K562 (cell line): ENCODE results near the gene NINJ1. TPM values are rescaled to one million over a fixed set of nuclear protein-coding genes. Genes with fewer than 3 reads are reported as not detected.

Experiments
- ATAC-seq: fragments of 200-7000 bp; cut with Tn5 transposase; 3 replicates; pipeline ENCODE4 v1.9.1; 2020; ENCODE audit warnings: moderate library complexity
- BruUV-seq: library from RNA; stranded (reverse); fragments of 400-500 nt; replicated peaks from 2 replicates; lab custom pipeline; 2021; lab: Mats Ljungman, UMichigan
- CTCF ChIA-PET: fragments of 300-600 bp; formaldehyde crosslinking; extraction: SDS; loops from one replicate; lab custom pipeline; 2021; ENCODE audit warnings: low intra/inter-chr PET ratio; lab: Yijun Ruan, JAX
- POLR2A ChIA-PET: fragments of 300-600, 350-650 bp; sonication (Branson Sonifier 250); formaldehyde crosslinking; extraction: SDS; loops from one replicate; lab custom pipeline; 2021; ENCODE audit warnings: antibody characterized with exemption, inconsistent platforms; lab: Yijun Ruan, JAX
- DNase-seq, 4 experiments: peaks; one replicate each; pipeline versions ENCODE4 v3.0.0 to v3.0.0-alpha.2; 2011 to 2018; ENCODE audit warnings: low spot score in 3 of 4, mixed read lengths in 3 of 4; ENCODE audit errors: extremely low read depth in 1 of 4
- FAIRE-seq: peaks from 2 replicates; lab custom pipeline; 2011; peaks lifted over from hg19 to GRCh38; lab: Jason Lieb, UNC
- H2AFZ ChIP-seq: 2 replicates; pipeline ENCODE4 v1.6.0; 2011; ENCODE audit warnings: low read depth, low read length, control low read depth, inconsistent platforms
- H3K27ac ChIP-seq: fragments of 200-600 bp; 3 replicates; pipeline ENCODE4 v1.8.0; 2011; ENCODE audit warnings: low read depth, mild to moderate bottlenecking, control low read depth, inconsistent platforms, low read length, moderate library complexity, mixed read lengths; ENCODE audit errors: extremely low read depth
- H3K27me3 ChIP-seq, 2 experiments: fragments of 300-600 bp in 1 of 2; 2 replicates in 1 of 2; 3 replicates in 1 of 2; pipeline versions ENCODE4 v1.6.0 to v1.8.0; 2011; ENCODE audit warnings: inconsistent platforms in 2 of 2, low read length in 2 of 2, mild to moderate bottlenecking in 1 of 2, mixed read lengths in 1 of 2, moderate library complexity in 1 of 2; ENCODE audit not compliant: control insufficient read depth in 2 of 2, insufficient read depth in 2 of 2
- H3K36me3 ChIP-seq: fragments of 300-600 bp; 3 replicates; pipeline ENCODE4 v1.8.0; 2011; ENCODE audit warnings: mild to moderate bottlenecking, low read length, inconsistent platforms; ENCODE audit not compliant: control insufficient read depth, insufficient read depth
- H3K4me1 ChIP-seq, 2 experiments: fragments of 200-600 bp in 1 of 2; replicated peaks in 1 of 2; 2 replicates in 1 of 2; 3 replicates in 1 of 2; pipeline versions ENCODE4 v1.5.1 to v1.8.0; 2011; ENCODE audit warnings: inconsistent platforms in 2 of 2, low read length in 2 of 2, mild to moderate bottlenecking in 1 of 2, mixed read lengths in 1 of 2, moderate library complexity in 1 of 2; ENCODE audit not compliant: control insufficient read depth in 2 of 2, insufficient read depth in 2 of 2
- H3K4me2 ChIP-seq: 2 replicates; pipeline ENCODE4 v1.6.1; 2011; ENCODE audit warnings: low read length, control low read depth, inconsistent platforms, mixed read lengths; ENCODE audit not compliant: insufficient read depth
- H3K4me3 ChIP-seq: fragments of 200-600 bp; sonication (generic), shearing (Covaris generic); 2 replicates; pipeline ENCODE4 v1.5.1; 2016; ENCODE audit warnings: control low read depth, inconsistent platforms
- H3K79me2 ChIP-seq: fragments of 200-600 bp; 3 replicates; pipeline ENCODE4 v1.8.0; 2011; ENCODE audit warnings: low read length, inconsistent platforms; ENCODE audit not compliant: control insufficient read depth, insufficient read depth
- H3K9ac ChIP-seq, 2 experiments: 2 replicates each; pipeline versions ENCODE4 v1.6.0 to v1.6.1; 2011; ENCODE audit warnings: low read depth in 2 of 2, low read length in 2 of 2, control low read depth in 1 of 2, inconsistent platforms in 1 of 2, mild to moderate bottlenecking in 1 of 2, mixed read lengths in 1 of 2; ENCODE audit not compliant: insufficient read depth in 1 of 2
- H3K9me1 ChIP-seq: one replicate; pipeline ENCODE4 v1.6.0; 2011; ENCODE audit warnings: inconsistent platforms, mild to moderate bottlenecking, low read length, moderate library complexity; ENCODE audit not compliant: control insufficient read depth, insufficient read depth
- H3K9me3 ChIP-seq: replicated peaks from 2 replicates; pipeline ENCODE4 v1.5.1; 2011; ENCODE audit warnings: low read depth, low read length, inconsistent platforms; ENCODE audit not compliant: control insufficient read depth, insufficient read depth
- H4K20me1 ChIP-seq: replicated peaks from 2 replicates; pipeline ENCODE4 v1.6.1; 2011; ENCODE audit warnings: low read length, inconsistent platforms, mixed read lengths; ENCODE audit not compliant: control insufficient read depth, insufficient read depth
- ARNT ChIP-seq, 2 experiments: fragments of 450-650 bp; IDR thresholded peaks; 2 replicates each; pipeline ENCODE4 v1.6.1; 2016; ENCODE audit warnings: mild to moderate bottlenecking in 1 of 2
- CREBBP ChIP-seq: IDR thresholded peaks from one replicate; pipeline ENCODE4 v1.6.1; 2012; ENCODE audit warnings: low read depth, mild to moderate bottlenecking, control low read depth, inconsistent platforms, low read length
- ETV5 ChIP-seq: sonication (generic); formaldehyde crosslinking; IDR thresholded peaks from 2 replicates; pipeline ENCODE4 v1.4.0; 2020; ENCODE audit warnings: low read depth, mild to moderate bottlenecking, missing genetic modification reagents
- ZBTB43 ChIP-seq: sonication (generic); formaldehyde crosslinking; IDR thresholded peaks from 2 replicates; pipeline ENCODE4 v1.8.0; 2023; ENCODE audit warnings: mild to moderate bottlenecking, missing genetic modification reagents
- ZEB2 ChIP-seq: fragments of 450-650 bp; IDR thresholded peaks from 2 replicates; pipeline ENCODE4 v1.6.1; 2016
- ZNF41 ChIP-seq: fragments of 250-450 bp; sonication (Bioruptor Pico); conservative IDR thresholded peaks from 2 replicates; pipeline ENCODE4 v1.4.0; 2020; ENCODE audit warnings: mild to moderate bottlenecking
- ZSCAN32 ChIP-seq: fragments of 450-650 bp; formaldehyde crosslinking; IDR thresholded peaks from 2 replicates; pipeline ENCODE4 v1.4.0; 2020; ENCODE audit warnings: mild to moderate bottlenecking, moderate library complexity
- WGBS: fragments of 100-300 bp; shearing (Covaris generic); methylation state at CpG from one replicate; pipeline ENCODE4 v1.1.6; 2016; ENCODE audit warnings: low coverage, mixed read lengths; ENCODE audit not compliant: insufficient coverage; ENCODE audit errors: missing lambda C conversion rate; 5-methylcytosine and 5-hydroxymethylcytosine counted together
- in situ Hi-C: fragments of 300-500 bp; cut with MboI; formaldehyde crosslinking; loops from 4 replicates; pipeline ENCODE4 v1.15.0; 2018; ENCODE audit warnings: inconsistent platforms, mixed read lengths
- intact Hi-C: fragments of 100-400 bp; cut with micrococcal nuclease; formaldehyde crosslinking; loops from 2 replicates; pipeline ENCODE4 v1.14.2; 2022
- polyA plus RNA-seq, 8 experiments: library from polyadenylated mRNA; depleted of rRNA in 4 of 8; stranded (reverse) in 5 of 8; unstranded in 3 of 8; fragments of >200 nt; fragmentation: Nextera tagmentation in 2 of 8; fragmentation: Illumina TruSeq in 1 of 8; extraction: Ambion mirVana in 2 of 8; extraction: Trizol in 1 of 8; gene quantifications; 2 replicates each; pipeline versions ENCODE4 v1.2.1 to v1.2.3, GENCODE V29; 2011 to 2014; ENCODE audit warnings: inconsistent platforms in 1 of 8, missing spikeins in 1 of 8
- total RNA-seq, 7 experiments: library from RNA; depleted of rRNA in 6 of 7; stranded (reverse); fragments of >200 nt in 6 of 7; fragmentation: Illumina TruSeq in 2 of 7; extraction: Trizol in 2 of 7; gene quantifications; 2 replicates each; pipeline versions ENCODE4 v1.2.1 to v1.2.3, GENCODE V29; 2011 to 2021; ENCODE audit warnings: low replicate concordance in 1 of 7

The NINJ1 gene
- total and polyA plus RNA-seq, 9 of the 15 experiments (the other 6 are each of a cell fraction or from before 2014, with no cell fraction given), result 0.13 to 8.4 (median 4.9) TPM

GRCh38 chr9:93141771-93142483 is 7.9 kb upstream of the NINJ1 start:
- Histone ChIP-seq H3K79me2 (no peaks in the 10 kb centered on the region), H4K20me1 (no peaks in the 10 kb centered on the region), H3K9me1 (no peaks in the 10 kb centered on the region), H3K27ac (no peak overlapping the region), H3K27me3 (peaks cover 0 to 26% of the 10 kb centered on the region in 2 experiments; a peak in 3 of 5 replicates), H3K4me1 (peaks cover 0 to 15% of the 10 kb centered on the region in 2 experiments; a peak in 2 of 5 replicates), H3K36me3 (no peaks in the 10 kb centered on the region), H3K9ac (peak overlapping the region in 1 of 2 experiments; percentile 43; a peak in 2 of 4 replicates), H3K9me3 (no peaks in the 10 kb centered on the region), H3K4me3 (no peak overlapping the region), H3K4me2 (no peak overlapping the region), H2AFZ (no peak overlapping the region)
- FAIRE-seq, result no peak
- ChIA-PET CTCF (no interaction called here), POLR2A (no interaction called here)
- TF ChIP-seq CREBBP (no peak), ZNF41 (CRISPR knock-in tag) (no peak), ETV5 (CRISPR knock-in tag) (no peak), ZBTB43 (CRISPR knock-in tag) (no peak), ARNT (IDR thresholded peaks at IDR 0.05) (no peak), ZSCAN32 (CRISPR knock-in tag) (no peak), ZEB2 (no peak)
- intact Hi-C loops (no loop called here), in situ Hi-C loops (no loop called here)
- DNase-seq, result no peak
- 15% methylated on average over 7 of the region's 8 CpGs for WGBS
- BruUV-seq, result no TSS peak
- no peak for ATAC-seq
